KMS-11 (cell line): ENCODE data around the gene VWF.
"Not testable (repeated sequence)": the region's sequence is repeated elsewhere in the genome, so short reads cannot be mapped to it uniquely, and the experiment has no call there.

Experiments
- H2AFZ ChIP-seq: fragments of 200-600 bp; sonication (generic); 2 replicates; pipeline ENCODE4 v1.6.1; 2016; ENCODE audit warnings: antibody characterized with exemption, mixed run types, low read depth
- H3K27ac ChIP-seq: fragments of 200-600 bp; sonication (generic); 2 replicates; pipeline ENCODE4 v1.6.1; 2016; ENCODE audit warnings: mild to moderate bottlenecking, mixed run types
- H3K27me3 ChIP-seq: fragments of 200-600 bp; sonication (generic); 2 replicates; pipeline ENCODE4 v1.6.1; 2017; ENCODE audit warnings: mild to moderate bottlenecking, low read depth, mixed run types, moderate library complexity; ENCODE audit not compliant: insufficient read depth
- H3K36me3 ChIP-seq: fragments of 200-600 bp; sonication (generic); 2 replicates; pipeline ENCODE4 v1.6.1; 2017; ENCODE audit warnings: mild to moderate bottlenecking, mixed run types; ENCODE audit not compliant: insufficient read depth
- H3K4me1 ChIP-seq: fragments of 200-600 bp; sonication (generic); 2 replicates; pipeline ENCODE4 v1.6.1; 2016; ENCODE audit warnings: mild to moderate bottlenecking, low read depth, mixed run types; ENCODE audit not compliant: poor library complexity, severe bottlenecking
- H3K4me2 ChIP-seq: fragments of 200-600 bp; sonication (generic); 2 replicates; pipeline ENCODE4 v1.7.0; 2016; ENCODE audit warnings: mild to moderate bottlenecking, mixed run types
- H3K4me3 ChIP-seq: fragments of 200-600 bp; sonication (generic); IDR thresholded peaks from 2 replicates; pipeline ENCODE4 v1.6.1; 2017; ENCODE audit warnings: low read depth, low read length, mixed read lengths; ENCODE audit not compliant: insufficient read depth
- H3K79me2 ChIP-seq: fragments of 200-600 bp; sonication (generic); 2 replicates; pipeline ENCODE4 v1.6.1; 2016; ENCODE audit warnings: low read depth, mixed run types; ENCODE audit not compliant: insufficient read depth
- H3K9ac ChIP-seq: fragments of 200-600 bp; sonication (generic); 2 replicates; pipeline ENCODE4 v1.6.1; 2016; ENCODE audit warnings: mild to moderate bottlenecking, mixed run types
- H4K20me1 ChIP-seq: fragments of 200-600 bp; sonication (generic); 2 replicates; pipeline ENCODE4 v1.6.1; 2016; ENCODE audit warnings: mild to moderate bottlenecking, mixed run types; ENCODE audit not compliant: insufficient read depth
- CTCF ChIP-seq: fragments of 200-600 bp; sonication (generic); conservative IDR thresholded peaks from 2 replicates; pipeline ENCODE4 v1.6.1; 2017; ENCODE audit warnings: low read depth, mild to moderate bottlenecking, antibody characterized with exemption, low read length, moderate library complexity, mixed read lengths

Gene VWF

GRCh38 chr12:6146509-6146908 lies 22.0 kb upstream of the VWF start:
- Histone ChIP-seq H3K27me3 (no peaks in the 10 kb centered on the region), H3K79me2 (no peaks in the 10 kb centered on the region), H3K36me3 (no peaks in the 10 kb centered on the region), H3K4me1 (no peaks in the 10 kb centered on the region), H2AFZ (no peak overlapping the region), H3K4me2 (no peak overlapping the region), H3K9ac (no peak overlapping the region), H3K27ac (no peak overlapping the region), H3K4me3 (no peak overlapping the region), H4K20me1 (no peaks in the 10 kb centered on the region)
- TF ChIP-seq CTCF: no peak

DNA sequence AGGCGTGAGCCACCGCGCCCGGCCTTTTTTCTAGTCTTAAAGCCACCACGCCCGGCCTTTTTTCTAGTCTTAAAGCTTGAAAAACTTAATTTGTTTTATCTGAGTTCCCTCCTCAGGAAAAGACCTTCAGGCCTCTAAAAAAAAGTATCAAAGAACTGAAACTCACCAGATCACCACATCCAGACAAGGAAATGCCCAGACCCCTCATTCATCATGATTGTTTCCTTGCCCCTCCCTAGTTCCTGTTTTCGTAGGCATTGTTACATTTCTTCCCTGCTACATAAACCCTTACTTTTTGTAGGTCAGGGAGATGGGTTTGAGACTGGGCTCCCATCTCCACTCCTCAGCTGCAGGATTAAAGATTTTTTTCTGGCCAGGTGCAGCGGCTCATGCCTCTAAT lies 21.1 kb upstream of the VWF start:
- Histone ChIP-seq H3K4me1 (no peaks in the 10 kb centered on the region), H3K4me3 (no peak overlapping the region), H4K20me1 (no peaks in the 10 kb centered on the region), H3K36me3 (no peaks in the 10 kb centered on the region), H3K27me3 (no peaks in the 10 kb centered on the region), H3K79me2 (no peaks in the 10 kb centered on the region), H3K9ac (no peak overlapping the region), H2AFZ (no peak overlapping the region), H3K27ac (no peak overlapping the region), H3K4me2 (no peak overlapping the region)
- no peak for TF ChIP-seq CTCF

DNA sequence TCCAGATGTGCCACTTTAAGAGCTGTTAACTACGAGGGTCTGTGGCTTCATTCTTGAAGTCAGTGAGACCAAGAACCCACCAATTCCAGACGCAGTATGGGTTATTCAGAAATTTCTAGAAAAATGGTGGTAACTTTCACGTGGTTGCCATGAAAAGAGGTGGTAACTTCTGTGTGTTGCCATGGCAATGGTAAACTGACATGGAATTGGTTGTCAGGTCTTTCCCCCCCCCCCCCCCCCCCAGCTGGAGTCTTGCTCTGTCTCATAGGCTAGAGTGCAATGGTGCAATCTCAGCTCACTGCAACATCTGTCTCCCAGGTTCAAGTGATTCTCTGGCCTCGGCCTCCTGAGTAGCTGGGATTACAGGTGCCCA lies 18.8 kb upstream of the VWF start:
- Histone ChIP-seq H3K4me2 (no peak overlapping the region), H3K9ac (no peak overlapping the region), H3K4me1 (no peaks in the 10 kb centered on the region), H3K36me3 (no peaks in the 10 kb centered on the region), H2AFZ (no peak overlapping the region), H3K4me3 (no peak overlapping the region), H3K27ac (no peak overlapping the region), H3K27me3 (no peaks in the 10 kb centered on the region), H4K20me1 (no peaks in the 10 kb centered on the region), H3K79me2 (no peaks in the 10 kb centered on the region)
- no peak for TF ChIP-seq CTCF

GRCh38 chr12:6142368-6143302 lies 18.2 kb upstream of the VWF start:
- not testable (repeated sequence) for H3K27ac ChIP-seq, H3K4me3 ChIP-seq, H3K27me3 ChIP-seq, H3K36me3 ChIP-seq, H2AFZ ChIP-seq, H3K4me1 ChIP-seq, H3K79me2 ChIP-seq, H4K20me1 ChIP-seq, H3K9ac ChIP-seq, H3K4me2 ChIP-seq

DNA sequence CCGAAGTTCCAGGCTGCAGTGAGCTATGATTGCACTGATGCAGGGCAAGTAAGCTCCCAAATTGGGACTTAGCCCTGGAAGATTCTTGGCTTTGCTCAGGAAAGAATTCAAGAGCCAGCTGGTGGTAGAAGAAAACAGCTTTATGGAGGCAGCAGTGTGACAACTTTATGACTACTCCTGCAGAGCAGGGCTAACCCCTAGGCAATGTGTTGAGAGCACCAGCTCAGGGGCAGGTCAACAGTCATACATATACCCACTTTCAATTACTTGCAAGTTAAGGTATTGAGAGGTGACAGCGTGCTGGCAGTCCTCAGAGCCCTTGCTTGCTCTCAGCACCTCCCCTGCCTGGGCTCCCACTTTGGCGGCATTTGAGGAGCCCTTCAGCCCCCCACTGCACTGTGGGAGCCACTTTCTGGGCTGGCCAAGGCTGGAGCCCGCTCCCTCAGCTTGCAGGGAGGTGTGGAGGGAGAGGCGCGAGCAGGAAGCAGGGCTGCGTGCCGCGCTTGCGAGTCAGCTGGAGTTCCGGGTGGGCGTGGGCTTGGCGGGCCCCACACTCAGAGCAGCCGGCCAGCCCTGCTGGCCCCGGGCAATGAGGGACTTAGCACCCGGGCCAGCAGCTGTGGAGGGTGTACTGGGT lies 17.4 kb upstream of the VWF start:
- H3K4me1 ChIP-seq, H3K9ac ChIP-seq, H3K4me3 ChIP-seq, H3K79me2 ChIP-seq, H2AFZ ChIP-seq, H3K4me2 ChIP-seq, H3K27ac ChIP-seq, H3K36me3 ChIP-seq, H3K27me3 ChIP-seq, H4K20me1 ChIP-seq: not testable (repeated sequence)
